Liver (tissue), 3 donors: Measurements from ENCODE around the gene SANBR.

ENCODE experiments used
- CTCF ChIP-seq: fragments of 150-350 bp; IDR thresholded peaks from 2 replicates; pipeline ENCODE4 v1.5.1; 2017; ENCODE audit warnings: improper control_type of control experiment, low read depth, low read length; ENCODE audit not compliant: missing input control
- EGR1 ChIP-seq, 2 donors: IDR thresholded peaks; 2 replicates each; pipeline ENCODE4 v1.6.1; 2016 to 2018; ENCODE audit warnings: antibody characterized with exemption in 2 of 2, low read depth in 2 of 2
- GABPA ChIP-seq, 2 donors: IDR thresholded peaks in 1 of 2; conservative IDR thresholded peaks in 1 of 2; 2 replicates each; pipeline ENCODE4 v1.6.1; 2016; ENCODE audit warnings: antibody characterized with exemption in 2 of 2, mild to moderate bottlenecking in 1 of 2, moderate library complexity in 1 of 2
- JUND ChIP-seq, 2 donors: IDR thresholded peaks; 2 replicates each; pipeline ENCODE4 v1.6.1; 2016; ENCODE audit warnings: antibody characterized with exemption in 2 of 2
- TAF1 ChIP-seq: conservative IDR thresholded peaks from 2 replicates; pipeline ENCODE4 v1.6.1; 2016; ENCODE audit warnings: antibody characterized with exemption, mild to moderate bottlenecking
- YY1 ChIP-seq: IDR thresholded peaks from 2 replicates; pipeline ENCODE4 v1.6.1; 2016; ENCODE audit warnings: antibody characterized with exemption, mild to moderate bottlenecking
- donor health status: healthy.
- donor health status: healthy.

GRCh38 chr2:61055557-61055956, 10.1 kb upstream of the SANBR start:
- no peak for TF ChIP-seq CTCF
- TF ChIP-seq JUND (IDR thresholded peaks at IDR 0.05) = no peak
- no peak for TF ChIP-seq EGR1 (IDR thresholded peaks at IDR 0.05; ENCODE audit: low read depth in 2 of 2)
- no peak for TF ChIP-seq TAF1
- no peak for TF ChIP-seq GABPA (IDR thresholded peaks at IDR 0.05 in 1 of 2, conservative IDR thresholded peaks at IDR 0.05 in 1 of 2)
- TF ChIP-seq YY1 = no peak
